ENCODE measurements around the gene BACH2.
A peak's percentile ranks its signal among the peaks of the same experiment; 100 is the strongest.

The BACH2 gene

DNA sequence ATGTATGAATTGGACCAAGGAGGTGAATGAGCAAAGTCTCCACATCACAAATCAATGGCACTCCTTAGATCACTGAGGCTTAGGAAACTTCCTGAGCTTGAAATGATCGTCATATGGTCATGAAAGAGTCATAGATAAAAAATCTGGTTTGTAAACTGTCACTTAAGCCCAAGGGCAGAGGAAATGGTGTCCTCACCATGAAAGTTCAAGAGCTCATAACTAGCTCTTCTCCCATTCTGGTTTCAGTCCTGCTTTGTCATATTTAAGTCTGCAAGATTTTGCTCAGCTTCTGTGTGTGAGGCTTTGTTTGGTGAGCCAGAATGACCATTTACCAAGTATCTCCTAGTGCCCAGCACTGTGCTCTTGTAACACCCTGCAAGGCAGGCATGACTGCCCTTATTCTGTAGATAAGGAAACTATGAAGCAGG, 341.9 kb downstream of the BACH2 start:
- no peak for DNase-seq

- no peak for DNase-seq
These were observed 344.0 kb downstream of the BACH2 start for GRCh38 chr6:89952686-89953085.

GRCh38 chr6:89952105-89952671, 344.5 kb downstream of the BACH2 start:
- DNase-seq, result no peak

- no peak for DNase-seq
These were observed 345.0 kb downstream of the BACH2 start for GRCh38 chr6:89951574-89952104.

GRCh38 chr6:89950879-89951391, 345.7 kb downstream of the BACH2 start:
- no peak for DNase-seq

GRCh38 chr6:89950446-89950845, 346.2 kb downstream of the BACH2 start:
- DNase-seq, result no peak

DNA sequence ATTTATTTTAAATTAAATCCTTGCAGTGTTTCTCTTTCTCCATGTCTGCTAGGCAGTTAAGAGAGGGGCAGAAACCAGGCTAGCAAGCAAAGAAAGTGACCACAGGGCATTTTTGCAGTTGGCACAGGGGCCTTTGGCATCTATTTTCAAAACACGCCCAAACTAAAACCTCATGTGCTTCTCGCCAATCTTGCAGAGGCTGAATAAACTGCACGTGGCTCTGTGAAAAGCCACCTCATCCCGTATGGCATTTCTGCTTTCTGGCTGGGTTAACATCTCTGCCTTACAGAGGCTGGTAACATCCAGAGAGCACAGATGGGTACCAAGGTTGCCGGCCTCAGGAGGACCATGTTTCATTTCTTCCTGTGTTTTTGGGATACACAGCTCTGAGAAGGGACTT, 347.8 kb downstream of the BACH2 start:
- no peak for DNase-seq

GRCh38 chr6:89944826-89945407, 351.7 kb downstream of the BACH2 start:
- peak; percentile 6 for DNase-seq

- DNase-seq, result no peak
These were observed 352.4 kb downstream of the BACH2 start for GRCh38 chr6:89944181-89944755.

DNA sequence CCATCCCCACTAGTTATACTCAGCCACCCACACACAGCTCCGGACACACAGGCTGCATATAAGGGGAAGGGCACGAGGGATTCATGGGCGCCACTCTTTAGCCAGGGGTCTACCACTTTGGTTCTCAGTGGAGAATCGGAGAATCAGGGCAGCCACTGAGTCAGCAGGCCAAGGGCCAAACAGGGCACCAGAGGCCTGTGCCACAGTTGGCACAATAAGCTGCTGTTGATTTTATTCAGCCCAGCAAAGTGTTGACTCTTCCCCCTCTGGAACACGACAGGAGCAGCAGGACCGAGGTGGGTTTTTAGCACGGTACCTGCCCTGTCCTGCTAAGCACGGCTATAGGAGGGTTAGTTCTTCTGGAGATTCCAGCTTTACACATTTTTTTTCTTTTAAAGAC, 354.0 kb downstream of the BACH2 start:
- DNase-seq, result no peak

DNA sequence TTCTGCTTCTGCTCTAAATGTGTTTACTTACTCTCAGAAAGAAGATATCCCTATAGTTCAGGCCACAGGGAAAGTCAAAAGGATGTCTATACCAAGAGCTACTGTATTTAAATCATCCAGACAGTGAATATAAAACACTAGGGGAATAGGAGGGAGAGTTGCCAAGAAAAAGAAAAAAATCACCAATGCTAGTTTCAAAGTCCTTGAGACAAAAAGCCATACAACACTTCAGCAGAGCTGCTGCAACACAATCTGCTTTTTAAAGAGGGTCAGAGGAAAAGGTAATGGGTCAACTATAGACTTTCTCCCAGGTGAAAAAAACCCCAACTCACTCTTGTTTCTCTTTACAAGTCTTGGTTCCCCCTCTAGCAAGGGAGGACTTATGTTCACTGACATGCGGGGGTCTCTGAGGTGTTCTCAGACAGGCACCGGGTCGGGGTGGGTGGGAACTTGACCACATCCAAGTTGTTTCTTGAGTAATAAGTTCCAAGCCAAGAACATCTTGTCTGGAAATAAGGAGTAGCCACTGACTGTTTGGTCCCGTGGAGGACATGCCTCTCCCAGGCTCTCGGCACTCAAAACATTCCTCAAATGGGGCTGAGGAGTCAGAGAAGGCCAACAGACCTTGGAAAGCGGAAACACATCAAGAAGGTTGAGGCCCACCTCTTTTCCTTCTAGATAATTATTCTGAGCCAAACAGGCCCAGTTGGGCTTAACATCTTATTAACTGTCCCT, 354.7 kb downstream of the BACH2 start:
- DNase-seq, result no peak

- peak; percentile 8 for DNase-seq
These were observed 355.4 kb downstream of the BACH2 start for GRCh38 chr6:89941031-89941762.

DNA sequence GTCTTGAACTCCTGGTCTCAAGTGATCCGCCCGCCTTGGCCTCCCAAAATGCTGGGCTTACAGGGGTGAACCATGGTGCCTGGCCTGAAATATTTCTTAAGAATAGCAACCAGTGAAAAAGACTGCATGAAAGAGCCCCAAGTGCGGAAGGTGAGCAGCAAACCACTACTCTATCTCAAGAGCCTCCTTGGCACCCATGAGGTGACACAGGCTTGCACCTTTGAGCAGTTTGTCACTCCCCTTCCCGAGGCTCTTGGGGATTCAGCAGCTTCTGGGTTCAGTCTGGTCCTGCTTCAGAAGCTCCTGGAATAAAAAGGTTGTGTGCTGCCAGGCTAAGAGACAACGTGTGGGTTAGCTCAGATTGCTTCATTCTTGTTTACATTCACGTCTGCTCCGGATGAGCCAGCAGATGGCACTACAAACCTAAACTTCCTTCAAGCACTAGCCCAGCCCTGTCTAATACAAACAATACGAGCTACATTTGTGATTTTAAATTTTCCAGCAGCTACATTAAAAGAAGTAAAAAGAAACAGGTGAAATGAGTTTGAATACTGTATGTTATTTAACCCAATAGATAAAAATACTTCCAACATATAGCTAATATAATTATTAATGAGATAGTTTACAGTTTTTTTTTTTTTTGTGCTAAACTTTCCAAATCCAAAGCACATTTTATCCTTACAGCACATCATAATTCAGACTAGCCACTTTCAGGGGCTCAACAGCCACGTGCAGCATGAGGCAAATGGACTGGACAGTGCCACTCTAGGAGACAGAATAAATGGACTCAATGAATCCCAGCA, 356.2 kb downstream of the BACH2 start:
- peak; percentile 45 for DNase-seq

DNA sequence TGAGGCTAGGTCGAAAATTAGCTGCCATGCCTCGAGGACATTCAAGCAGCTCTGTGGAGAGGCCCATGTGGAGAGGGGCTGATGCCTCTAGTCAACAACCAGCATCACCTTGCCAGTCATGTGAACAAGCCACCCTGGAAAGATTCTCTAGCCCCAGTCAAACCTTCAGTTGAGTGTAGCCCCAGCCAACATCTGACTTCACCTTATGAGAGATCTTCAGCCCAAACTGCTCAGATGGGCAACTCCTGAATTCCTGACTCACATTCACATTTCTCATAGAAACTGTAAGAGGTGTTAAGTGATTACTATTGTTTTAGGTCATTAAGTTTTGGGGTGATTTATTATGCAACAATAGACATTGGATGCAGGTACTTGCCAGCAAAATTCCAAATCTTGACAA, 357.5 kb downstream of the BACH2 start:
- no peak for DNase-seq

DNA sequence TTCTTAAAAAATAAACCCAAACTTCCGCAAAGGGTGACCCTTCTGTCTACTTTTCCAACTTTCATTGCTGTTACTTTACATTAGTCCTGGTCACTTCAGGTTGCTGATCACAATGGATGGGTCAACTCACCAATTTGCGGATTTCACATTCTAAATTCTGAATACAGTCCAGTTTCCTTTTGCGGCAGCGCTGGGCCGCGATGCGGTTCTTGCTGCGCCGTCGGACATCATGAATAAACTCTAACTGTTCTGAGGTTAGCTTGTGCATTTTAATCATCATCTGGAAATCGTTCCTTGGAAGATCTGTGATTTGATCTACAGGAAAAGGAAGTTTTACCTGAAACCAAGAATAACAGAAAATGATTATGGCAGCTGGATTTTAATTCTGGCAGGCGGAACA, 358.6 kb downstream of the BACH2 start:
- DNase-seq, result no peak

DNA sequence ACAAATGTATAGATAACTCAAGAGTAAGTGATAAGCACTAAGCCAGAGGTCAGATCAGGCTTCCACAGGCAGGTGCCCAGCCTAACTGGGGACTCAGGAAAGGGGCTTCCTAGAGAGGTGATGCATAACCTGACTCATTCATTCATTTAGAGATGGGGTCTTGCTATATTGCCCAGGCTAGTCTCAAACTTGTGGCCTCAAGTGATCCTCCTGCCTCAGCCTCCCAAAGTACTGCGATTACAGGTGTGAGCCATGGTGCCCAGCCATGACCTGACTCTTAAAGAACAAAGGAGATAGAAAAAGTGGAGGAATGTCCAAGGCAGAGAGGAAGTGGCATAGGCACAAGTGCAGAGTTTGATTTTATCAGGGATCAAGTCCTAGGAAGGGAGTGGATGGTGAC, 360.5 kb downstream of the BACH2 start:
- DNase-seq, result no peak

DNA sequence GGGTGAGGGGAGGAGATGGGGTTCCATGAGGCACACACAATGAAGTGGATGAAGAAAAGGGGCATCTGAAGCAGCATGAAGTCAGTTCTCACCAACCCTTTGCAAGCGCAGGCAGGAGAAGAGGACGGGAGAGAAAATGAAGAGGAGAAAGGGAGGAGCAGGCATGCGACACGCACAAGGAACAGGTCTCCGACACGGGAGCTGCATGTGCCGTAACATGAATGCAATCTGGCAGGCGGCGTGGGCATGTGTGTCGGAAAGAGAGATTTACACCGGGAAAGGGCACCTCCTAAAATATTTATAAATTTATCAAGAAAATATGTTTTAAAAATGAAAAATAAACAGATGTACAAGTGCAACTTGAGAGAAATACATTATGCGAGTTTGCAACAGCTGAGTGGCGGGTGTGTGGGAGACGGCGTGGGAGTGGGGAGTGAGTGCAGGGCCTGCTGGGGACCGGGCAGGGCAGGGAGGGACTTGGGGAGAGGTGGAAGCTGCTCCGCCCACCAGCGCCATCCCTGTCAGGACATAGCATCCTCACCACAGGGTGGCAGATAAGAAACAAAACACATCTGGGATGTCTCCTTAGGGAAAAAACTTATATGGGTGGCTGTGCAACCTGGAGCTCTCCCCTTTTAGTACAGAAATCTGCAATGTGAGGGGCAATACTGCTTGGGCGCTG, 361.8 kb downstream of the BACH2 start:
- DNase-seq, result no peak

DNA sequence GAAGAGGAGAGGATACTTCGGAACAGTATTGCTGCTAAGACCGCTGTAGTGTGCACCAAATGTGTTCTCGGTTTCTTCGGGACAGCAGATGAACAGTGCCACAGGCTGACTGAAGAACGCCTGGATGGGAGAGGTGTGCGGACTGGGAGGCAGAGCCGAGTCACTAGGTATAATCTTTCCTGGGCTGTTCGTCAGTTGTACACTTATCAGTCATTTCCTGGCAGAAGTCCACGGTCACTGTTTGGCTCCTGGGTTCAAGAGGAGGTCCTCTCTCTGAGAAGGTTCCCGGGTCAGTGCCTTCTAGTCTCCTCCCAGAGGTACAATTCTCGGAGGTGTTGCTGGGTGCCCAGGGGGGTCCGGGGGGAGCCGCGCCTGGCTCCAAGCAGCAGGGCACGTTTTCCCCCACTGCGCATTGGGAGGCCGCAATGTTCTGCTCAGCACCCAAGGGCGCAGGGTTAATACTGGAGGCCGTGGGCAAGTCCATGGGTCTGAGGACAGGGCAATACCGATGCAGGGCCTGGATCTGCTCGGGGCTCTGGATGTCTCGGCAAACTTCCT, 364.3 kb downstream of the BACH2 start:
- no peak for DNase-seq

DNA sequence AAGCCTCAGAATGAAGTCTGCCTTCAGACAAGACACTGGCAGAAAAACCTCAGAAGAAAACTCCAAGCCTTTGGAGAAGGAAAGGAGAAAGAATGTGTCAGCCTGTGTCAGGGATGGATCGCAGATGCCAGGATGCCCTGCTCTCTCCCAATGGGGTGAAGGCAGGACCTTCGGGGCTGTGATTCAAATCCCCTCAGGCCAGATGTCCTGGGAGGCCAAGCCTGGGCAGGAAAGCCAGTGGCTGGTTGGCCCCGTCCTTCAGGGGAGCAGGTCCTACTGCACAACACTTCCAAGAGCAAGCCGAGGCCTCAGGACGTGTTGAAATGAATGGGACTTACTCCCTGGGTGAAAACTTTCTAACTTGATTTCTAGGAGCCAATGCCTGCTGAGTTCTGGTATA, 365.9 kb downstream of the BACH2 start:
- no peak for DNase-seq

DNA sequence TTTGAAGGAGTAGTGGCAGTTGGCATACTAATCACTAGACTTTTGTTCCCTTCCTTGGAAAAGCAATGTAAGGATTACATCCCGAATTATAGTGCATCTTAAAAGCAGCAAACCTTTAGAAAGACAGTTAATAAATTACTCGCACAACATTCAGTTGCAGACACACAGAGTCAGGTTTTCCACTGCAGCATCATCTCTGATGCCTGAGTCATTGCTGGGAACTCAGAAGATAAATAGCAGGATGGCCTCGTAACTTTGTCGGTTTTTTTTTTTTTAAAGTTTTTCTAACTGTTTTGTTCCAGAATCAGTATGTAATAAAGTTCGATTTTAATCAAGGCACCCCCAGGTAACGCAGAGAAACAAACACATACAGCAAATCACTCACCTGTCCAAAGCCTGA, 368.0 kb downstream of the BACH2 start:
- no peak for DNase-seq

Measured in NCI-H446 treated with DMSO at 0.1 percent for 48 hours (cell line).